Measurements from ENCODE around the gene SLC8A2. TPM values are rescaled to one million over a fixed set of nuclear protein-coding genes. Genes with fewer than 3 reads are reported as not detected.

The SLC8A2 gene
- total RNA-seq, 1 donor from 2014 or later = 0.30 TPM

DNA sequence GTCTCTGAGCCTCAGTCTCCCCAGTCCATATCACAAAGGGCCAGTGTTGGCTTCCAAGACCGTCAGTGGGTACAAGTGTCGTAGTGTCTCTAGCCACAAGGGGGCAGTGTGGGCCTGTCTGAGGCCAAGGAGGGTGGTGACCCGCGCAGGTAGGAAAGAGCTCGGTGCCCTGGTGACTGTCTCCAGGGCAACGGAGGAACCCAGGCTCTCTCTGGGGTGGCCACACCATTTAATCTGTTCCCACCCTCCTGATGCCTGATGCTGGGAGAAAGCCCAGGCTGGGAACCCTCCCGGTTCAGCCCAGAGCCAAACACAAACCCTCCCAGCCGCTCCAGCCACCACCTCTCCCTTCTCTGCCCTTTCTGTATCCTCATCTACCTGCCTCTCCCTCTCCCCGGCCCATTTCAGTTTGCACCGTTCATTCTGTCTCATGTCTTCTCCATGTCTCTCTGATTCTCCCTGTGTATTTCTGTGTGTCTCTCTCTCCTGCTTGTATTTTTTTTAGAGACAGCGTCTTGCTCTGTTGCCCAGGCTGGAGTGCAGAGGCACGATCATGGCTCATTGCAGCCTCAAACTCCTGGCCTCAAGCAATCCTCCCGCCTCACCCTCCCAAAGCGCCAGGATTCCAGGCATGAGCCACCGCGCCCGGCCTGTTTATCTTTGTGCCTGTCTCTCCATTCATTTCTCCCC is 34.8 kb downstream of the SLC8A2 start:
- peak; percentile 68 for DNase-seq
- no peak overlapping the region for H3K27ac ChIP-seq (replicated peaks)
- peak; percentile 91 for TF ChIP-seq CTCF (IDR thresholded peaks at IDR 0.05; ENCODE audit: borderline replicate concordance)
- no peaks in the 10 kb centered on the region for H3K9me3 ChIP-seq (replicated peaks)
- H3K36me3 ChIP-seq = no peaks in the 10 kb centered on the region
- H3K4me1 ChIP-seq = peaks cover 6% of the 10 kb centered on the region
- peaks cover 88% of the 10 kb centered on the region for H3K27me3 ChIP-seq (ENCODE audit: low read depth)
- H3K4me3 ChIP-seq = no peak overlapping the region
- intact Hi-C loops (cut with micrococcal nuclease) = loop anchor here (2.0 kb wide), 1 partner anchor 270 kb away; no protein-coding TSS in a partner anchor

- no peak for TF ChIP-seq CTCF (IDR thresholded peaks at IDR 0.05; ENCODE audit: borderline replicate concordance)
- H3K27ac ChIP-seq (replicated peaks) = no peak overlapping the region
- H3K4me3 ChIP-seq = no peak overlapping the region
- intact Hi-C loops (cut with micrococcal nuclease) = loop anchor here (2.0 kb wide), 1 partner anchor 271 kb away; no protein-coding TSS in a partner anchor
- peaks cover 88% of the 10 kb centered on the region for H3K27me3 ChIP-seq (ENCODE audit: low read depth)
- no peaks in the 10 kb centered on the region for H3K36me3 ChIP-seq
- peaks cover 6% of the 10 kb centered on the region for H3K4me1 ChIP-seq
- DNase-seq = no peak
- H3K9me3 ChIP-seq (replicated peaks) = no peaks in the 10 kb centered on the region
Observed at GRCh38 chr19:47435883-47436417, 35.7 kb downstream of the SLC8A2 start.

GRCh38 chr19:47435196-47435595 is 36.5 kb downstream of the SLC8A2 start:
- H3K27ac ChIP-seq (replicated peaks) = no peak overlapping the region
- intact Hi-C loops (cut with micrococcal nuclease) = no loop called here
- peaks cover 11% of the 10 kb centered on the region for H3K4me1 ChIP-seq
- H3K36me3 ChIP-seq = no peaks in the 10 kb centered on the region
- no peak for TF ChIP-seq CTCF (IDR thresholded peaks at IDR 0.05; ENCODE audit: borderline replicate concordance)
- no peaks in the 10 kb centered on the region for H3K9me3 ChIP-seq (replicated peaks)
- no peak overlapping the region for H3K4me3 ChIP-seq
- no peak for DNase-seq
- H3K27me3 ChIP-seq (ENCODE audit: low read depth) = peaks cover 88% of the 10 kb centered on the region

GRCh38 chr19:47434088-47434487 is 37.6 kb downstream of the SLC8A2 start:
- H3K9me3 ChIP-seq (replicated peaks) = no peaks in the 10 kb centered on the region
- peaks cover 17% of the 10 kb centered on the region for H3K4me1 ChIP-seq
- no peaks in the 10 kb centered on the region for H3K36me3 ChIP-seq
- intact Hi-C loops (cut with micrococcal nuclease) = no loop called here
- no peak overlapping the region for H3K27ac ChIP-seq (replicated peaks)
- H3K4me3 ChIP-seq = no peak overlapping the region
- DNase-seq = no peak
- peaks cover 98% of the 10 kb centered on the region for H3K27me3 ChIP-seq (ENCODE audit: low read depth)
- TF ChIP-seq CTCF (IDR thresholded peaks at IDR 0.05; ENCODE audit: borderline replicate concordance) = no peak

- no peaks in the 10 kb centered on the region for H3K9me3 ChIP-seq (replicated peaks)
- no peak for TF ChIP-seq CTCF (IDR thresholded peaks at IDR 0.05; ENCODE audit: borderline replicate concordance)
- H3K36me3 ChIP-seq = no peaks in the 10 kb centered on the region
- H3K4me1 ChIP-seq = peaks cover 26% of the 10 kb centered on the region
- peaks cover 98% of the 10 kb centered on the region for H3K27me3 ChIP-seq (ENCODE audit: low read depth)
- H3K4me3 ChIP-seq = no peak overlapping the region
- no peak overlapping the region for H3K27ac ChIP-seq (replicated peaks)
- no peak for DNase-seq
- intact Hi-C loops (cut with micrococcal nuclease) = no loop called here
Observed at GRCh38 chr19:47433121-47433520, 38.6 kb downstream of the SLC8A2 start.
